HG03460 (cell line): ENCODE results near the gene UMAD1.
"Not testable (repeated sequence)": the region's sequence is repeated elsewhere in the genome, so short reads cannot be mapped to it uniquely, and the experiment has no call there.

Experiments
- ATAC-seq: cut with Tn5 transposase; IDR thresholded peaks from one replicate; pipeline ENCODE4 v1.9.1; 2021; ENCODE audit not compliant: unreplicated experiment

Gene UMAD1

GRCh38 chr7:7652798-7653540 lies 12.4 kb downstream of the UMAD1 start:
- no peak for ATAC-seq

- no peak for ATAC-seq
Measured at GRCh38 chr7:7653593-7654187, 13.1 kb downstream of the UMAD1 start.

GRCh38 chr7:7654964-7655715 lies 14.6 kb downstream of the UMAD1 start:
- no peak for ATAC-seq

GRCh38 chr7:7656459-7656858 lies 15.9 kb downstream of the UMAD1 start:
- not testable (repeated sequence) for ATAC-seq

- no peak for ATAC-seq
Measured at GRCh38 chr7:7662527-7662926, 22.0 kb downstream of the UMAD1 start.

GRCh38 chr7:7664291-7664690 lies 23.7 kb downstream of the UMAD1 start:
- ATAC-seq: no peak

GRCh38 chr7:7665031-7665430 lies 24.5 kb downstream of the UMAD1 start:
- no peak for ATAC-seq

- no peak for ATAC-seq
Measured at GRCh38 chr7:7667187-7667586, 26.6 kb downstream of the UMAD1 start.

GRCh38 chr7:7668706-7669105 lies 28.2 kb downstream of the UMAD1 start:
- ATAC-seq: no peak

GRCh38 chr7:7670490-7670889 lies 29.9 kb downstream of the UMAD1 start:
- ATAC-seq: no peak

GRCh38 chr7:7671361-7671760 lies 30.8 kb downstream of the UMAD1 start:
- no peak for ATAC-seq

- ATAC-seq: no peak
Measured at GRCh38 chr7:7672545-7673239, 32.1 kb downstream of the UMAD1 start.

- ATAC-seq: no peak
Measured at GRCh38 chr7:7673240-7673550, 32.6 kb downstream of the UMAD1 start.

GRCh38 chr7:7675686-7676085 lies 35.1 kb downstream of the UMAD1 start:
- ATAC-seq: no peak

- ATAC-seq: not testable (repeated sequence)
Measured at GRCh38 chr7:7679640-7680039, 39.1 kb downstream of the UMAD1 start.

GRCh38 chr7:7681191-7681935 lies 40.8 kb downstream of the UMAD1 start:
- ATAC-seq: peak; percentile 76

GRCh38 chr7:7681936-7682329 lies 41.4 kb downstream of the UMAD1 start:
- no peak for ATAC-seq

- ATAC-seq: no peak
Measured at GRCh38 chr7:7682861-7683260, 42.3 kb downstream of the UMAD1 start.

GRCh38 chr7:7686811-7687508 lies 46.4 kb downstream of the UMAD1 start:
- ATAC-seq: no peak

GRCh38 chr7:7687800-7688199 lies 47.2 kb downstream of the UMAD1 start:
- no peak for ATAC-seq
